GM21717 (cell line): ENCODE measurements around the gene PRDM15.

Experiments
- ATAC-seq: cut with Tn5 transposase; IDR thresholded peaks from one replicate; pipeline ENCODE4 v1.9.1; 2021; ENCODE audit warnings: mild to moderate bottlenecking, moderate library complexity; ENCODE audit not compliant: unreplicated experiment

Gene PRDM15

GRCh38 chr21:41846033-41846317 lies 33.2 kb downstream of the PRDM15 start:
- ATAC-seq = no peak

GRCh38 chr21:41845310-41846032 lies 33.7 kb downstream of the PRDM15 start:
- ATAC-seq = no peak

- ATAC-seq = no peak
These were observed 35.6 kb downstream of the PRDM15 start for GRCh38 chr21:41843584-41843983.

- no peak for ATAC-seq
These were observed 38.3 kb downstream of the PRDM15 start for GRCh38 chr21:41840880-41841279.

GRCh38 chr21:41839387-41840000 lies 39.6 kb downstream of the PRDM15 start:
- ATAC-seq = no peak

- no peak for ATAC-seq
These were observed 41.3 kb downstream of the PRDM15 start for GRCh38 chr21:41837756-41838297.

GRCh38 chr21:41836166-41837015 lies 42.8 kb downstream of the PRDM15 start:
- ATAC-seq = no peak

- no peak for ATAC-seq
These were observed 43.4 kb downstream of the PRDM15 start for GRCh38 chr21:41835711-41836154.

GRCh38 chr21:41834926-41835663 lies 44.0 kb downstream of the PRDM15 start:
- ATAC-seq = no peak

GRCh38 chr21:41834252-41834925 lies 44.8 kb downstream of the PRDM15 start:
- no peak for ATAC-seq

GRCh38 chr21:41833497-41834115 lies 45.5 kb downstream of the PRDM15 start:
- peak; percentile 62 for ATAC-seq

GRCh38 chr21:41832596-41833496 lies 46.3 kb downstream of the PRDM15 start:
- peak; percentile 45 for ATAC-seq

- no peak for ATAC-seq
These were observed 47.1 kb downstream of the PRDM15 start for GRCh38 chr21:41831866-41832595.

- no peak for ATAC-seq
These were observed 47.7 kb downstream of the PRDM15 start for GRCh38 chr21:41831453-41831831.

GRCh38 chr21:41830764-41831452 lies 48.2 kb downstream of the PRDM15 start:
- no peak for ATAC-seq

- ATAC-seq = no peak
These were observed 48.9 kb downstream of the PRDM15 start for GRCh38 chr21:41830145-41830707.

GRCh38 chr21:41828884-41829360 lies 50.2 kb downstream of the PRDM15 start:
- no peak for ATAC-seq
